ENCODE measurements around the gene RALGAPA2. TPM values are rescaled to one million over a fixed set of nuclear protein-coding genes. Genes with fewer than 3 reads are reported as not detected.

Gene RALGAPA2
- polyA plus RNA-seq, 2 of the 4 experiments (the other 2 are of a cell fraction) = 4.0 to 4.7 TPM

DNA sequence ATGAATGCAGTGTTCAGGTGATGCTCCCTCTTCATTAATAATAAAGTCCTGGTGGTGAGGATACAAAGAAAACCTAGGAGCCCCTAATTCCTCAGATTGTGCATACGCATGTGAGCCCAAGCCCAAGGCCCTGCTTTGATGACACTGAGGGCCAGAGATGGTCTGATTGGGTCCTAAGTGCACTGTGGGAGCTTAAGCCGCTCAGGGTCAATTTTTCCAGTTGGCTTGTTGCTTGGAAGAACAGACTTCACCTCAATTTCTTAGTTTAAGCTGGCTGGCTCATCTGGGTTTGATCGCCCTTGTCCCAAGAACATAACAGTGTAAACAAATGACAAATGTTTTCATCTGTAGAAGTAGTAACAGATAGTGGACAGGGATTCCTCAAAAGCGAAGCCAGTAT, 303.1 kb downstream of the RALGAPA2 start (continued):
- TF ChIP-seq, protein P1, sequence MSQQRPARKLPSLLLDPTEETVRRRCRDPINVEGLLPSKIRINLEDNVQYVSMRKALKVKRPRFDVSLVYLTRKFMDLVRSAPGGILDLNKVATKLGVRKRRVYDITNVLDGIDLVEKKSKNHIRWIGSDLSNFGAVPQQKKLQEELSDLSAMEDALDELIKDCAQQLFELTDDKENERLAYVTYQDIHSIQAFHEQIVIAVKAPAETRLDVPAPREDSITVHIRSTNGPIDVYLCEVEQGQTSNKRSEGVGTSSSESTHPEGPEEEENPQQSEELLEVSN (IDR thresholded peaks at IDR 0.05; ENCODE audit: borderline replicate concordance, low read depth) = no peak
- TF ChIP-seq BHLHE40 (IDR thresholded peaks at IDR 0.05; ENCODE audit: low read depth, low read length) = no peak
- TF ChIP-seq MAFK (IDR thresholded peaks at IDR 0.05; ENCODE audit: partially characterized antibody) = no peak
- TF ChIP-seq, protein P2, sequence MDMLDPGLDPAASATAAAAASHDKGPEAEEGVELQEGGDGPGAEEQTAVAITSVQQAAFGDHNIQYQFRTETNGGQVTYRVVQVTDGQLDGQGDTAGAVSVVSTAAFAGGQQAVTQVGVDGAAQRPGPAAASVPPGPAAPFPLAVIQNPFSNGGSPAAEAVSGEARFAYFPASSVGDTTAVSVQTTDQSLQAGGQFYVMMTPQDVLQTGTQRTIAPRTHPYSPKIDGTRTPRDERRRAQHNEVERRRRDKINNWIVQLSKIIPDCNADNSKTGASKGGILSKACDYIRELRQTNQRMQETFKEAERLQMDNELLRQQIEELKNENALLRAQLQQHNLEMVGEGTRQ (IDR thresholded peaks at IDR 0.05) = no peak
- TF ChIP-seq HDAC2 (IDR thresholded peaks at IDR 0.05) = no peak
- no peak for TF ChIP-seq RCOR1 (IDR thresholded peaks at IDR 0.05; ENCODE audit: low read depth, low read length)

DNA sequence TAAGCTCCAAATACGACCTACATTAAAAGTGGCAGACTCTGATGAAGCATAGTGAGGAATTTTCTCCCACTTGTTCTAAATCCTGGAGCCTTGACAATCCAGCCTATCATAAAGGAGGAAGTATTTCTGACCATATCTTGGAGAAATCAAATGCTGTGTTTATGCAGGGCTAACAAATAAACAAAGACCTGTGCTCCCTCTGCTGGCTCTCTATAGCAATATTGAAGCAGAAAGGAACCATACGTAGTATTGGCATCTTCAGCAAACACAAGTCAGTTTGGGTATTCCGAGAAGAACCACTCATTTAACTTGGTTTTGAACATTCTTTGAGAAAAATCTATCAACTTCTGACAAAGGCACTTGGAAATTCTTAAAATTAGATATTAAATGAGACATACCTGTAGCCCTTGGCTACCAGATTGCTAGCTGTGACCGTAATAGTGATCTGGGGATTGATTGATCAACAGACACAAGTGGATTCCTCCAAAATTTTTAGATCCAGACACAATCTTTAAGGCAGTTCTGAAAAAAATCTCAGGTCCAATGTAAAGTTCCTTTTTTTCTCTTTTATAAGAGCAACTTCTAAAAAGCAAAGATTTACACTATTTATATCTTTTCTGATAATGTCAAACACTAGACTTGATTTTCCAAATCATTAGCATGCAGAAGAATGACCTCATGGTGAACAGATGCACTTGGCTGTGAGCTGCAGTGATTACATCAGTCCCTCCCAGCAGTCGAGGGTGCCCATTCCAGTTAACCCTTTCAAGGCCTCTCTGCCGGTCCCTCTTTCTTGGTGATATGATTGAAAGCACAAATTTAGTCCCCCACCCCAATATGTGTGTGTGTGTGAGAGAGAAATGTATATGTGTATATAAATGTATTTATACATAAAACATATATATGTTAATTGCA, 304.3 kb downstream of the RALGAPA2 start:
- DNase-seq (ENCODE audit: low read depth in 1 of 2, low spot score in 1 of 2) (peak; percentile 19 to 32), FAIRE-seq (peak; percentile 78), ATAC-seq (peak in 1 of 2 experiments; percentile 75; a peak in 3 of 6 replicates)
- Histone ChIP-seq H3K27ac (no peak overlapping the region), H3K4me2 (no peak overlapping the region), H3K4me1 (no peaks in the 10 kb centered on the region), H3K4me3 (no peak overlapping the region), H3K9me3 (no peaks in the 10 kb centered on the region)
- no peak for TF ChIP-seq CEBPB (IDR thresholded peaks at IDR 0.05)
- TF ChIP-seq, protein P3, sequence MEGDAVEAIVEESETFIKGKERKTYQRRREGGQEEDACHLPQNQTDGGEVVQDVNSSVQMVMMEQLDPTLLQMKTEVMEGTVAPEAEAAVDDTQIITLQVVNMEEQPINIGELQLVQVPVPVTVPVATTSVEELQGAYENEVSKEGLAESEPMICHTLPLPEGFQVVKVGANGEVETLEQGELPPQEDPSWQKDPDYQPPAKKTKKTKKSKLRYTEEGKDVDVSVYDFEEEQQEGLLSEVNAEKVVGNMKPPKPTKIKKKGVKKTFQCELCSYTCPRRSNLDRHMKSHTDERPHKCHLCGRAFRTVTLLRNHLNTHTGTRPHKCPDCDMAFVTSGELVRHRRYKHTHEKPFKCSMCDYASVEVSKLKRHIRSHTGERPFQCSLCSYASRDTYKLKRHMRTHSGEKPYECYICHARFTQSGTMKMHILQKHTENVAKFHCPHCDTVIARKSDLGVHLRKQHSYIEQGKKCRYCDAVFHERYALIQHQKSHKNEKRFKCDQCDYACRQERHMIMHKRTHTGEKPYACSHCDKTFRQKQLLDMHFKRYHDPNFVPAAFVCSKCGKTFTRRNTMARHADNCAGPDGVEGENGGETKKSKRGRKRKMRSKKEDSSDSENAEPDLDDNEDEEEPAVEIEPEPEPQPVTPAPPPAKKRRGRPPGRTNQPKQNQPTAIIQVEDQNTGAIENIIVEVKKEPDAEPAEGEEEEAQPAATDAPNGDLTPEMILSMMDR (IDR thresholded peaks at IDR 0.05) = peak; percentile 32; the same call in 2 of the 3 replicates
- TF ChIP-seq ZFP36 (IDR thresholded peaks at IDR 0.05; ENCODE audit: borderline replicate concordance, partially characterized antibody) = no peak
- TF ChIP-seq, protein P2 (IDR thresholded peaks at IDR 0.05) = no peak
- TF ChIP-seq HDAC2 (IDR thresholded peaks at IDR 0.05) = no peak
- no peak for TF ChIP-seq RFX5 (IDR thresholded peaks at IDR 0.05)
- no peak for TF ChIP-seq GATA3 (IDR thresholded peaks at IDR 0.05; ENCODE audit: borderline replicate concordance)
- TF ChIP-seq ESRRA (IDR thresholded peaks at IDR 0.05; ENCODE audit: borderline replicate concordance, low read length) = no peak
- no peak for TF ChIP-seq CBX2 (IDR thresholded peaks at IDR 0.05; ENCODE audit: borderline replicate concordance, low read depth)
- no peak for TF ChIP-seq FOSL2 (IDR thresholded peaks at IDR 0.05)
- TF ChIP-seq FOSL2 (CRISPR knock-in tag; IDR thresholded peaks at IDR 0.05) = no peak
- TF ChIP-seq HOXB13 (CRISPR knock-in tag; IDR thresholded peaks at IDR 0.05; ENCODE audit: low read depth) = no peak
- TF ChIP-seq SMC3 (IDR thresholded peaks at IDR 0.05) = no peak; the same call in 2 of the 3 replicates
- TF ChIP-seq RAD21 (conservative IDR thresholded peaks at IDR 0.05 in 1 of 2, IDR thresholded peaks at IDR 0.05 in 1 of 2) = peak in 1 of 2 experiments; percentile 46; a peak in 2 of 5 replicates
- TF ChIP-seq TFCP2L1 (CRISPR knock-in tag; IDR thresholded peaks at IDR 0.05) = no peak
- no peak for TF ChIP-seq BHLHE40 (IDR thresholded peaks at IDR 0.05; ENCODE audit: low read depth, low read length)
- TF ChIP-seq, protein P1 (IDR thresholded peaks at IDR 0.05; ENCODE audit: borderline replicate concordance, low read depth) = no peak
- no peak for TF ChIP-seq MYC (IDR thresholded peaks at IDR 0.05; ENCODE audit: borderline replicate concordance, low read length)
- ChIA-PET POLR2A (no interaction called here), CTCF (interaction anchor here (0.5 to 1.5 kb wide), 7 partner anchors 8 to 403 kb away, joined by 3 to 4 read pairs (median 3); no protein-coding TSS in a partner anchor)
- 51% methylated on average over 6 of the region's 6 CpGs for WGBS (ENCODE audit: missing lambda C conversion rate)
